BE2C (cell line): Measurements from ENCODE around the gene SPATA31D3.

Source experiments
- DNase-seq: peaks from one replicate; pipeline ENCODE4 v3.0.0-alpha.2; 2020
- H3K27me3 ChIP-seq: fragments of 250-450 bp; sonication (Bioruptor Pico); 2 replicates; pipeline ENCODE4 v1.5.1; 2020; ENCODE audit warnings: mild to moderate bottlenecking
- H3K36me3 ChIP-seq: fragments of 250-450 bp; sonication (Bioruptor Pico); 2 replicates; pipeline ENCODE4 v1.5.1; 2020; ENCODE audit warnings: mild to moderate bottlenecking
- H3K4me1 ChIP-seq: fragments of 250-450 bp; sonication (Bioruptor Pico); 2 replicates; pipeline ENCODE4 v1.5.1; 2020
- H3K4me3 ChIP-seq: 2 replicates; pipeline ENCODE4 v1.5.1; 2011; ENCODE audit warnings: low read depth, low read length
- H3K9me3 ChIP-seq: fragments of 250-450 bp; sonication (Bioruptor Pico); 2 replicates; pipeline ENCODE4 v1.5.1; 2020
- TF ChIP-seq, protein P1 (sequence below): IDR thresholded peaks from 2 replicates; pipeline ENCODE4 v1.5.1; 2012; ENCODE audit warnings: mild to moderate bottlenecking, low read depth, low read length

The SPATA31D3 gene

DNA sequence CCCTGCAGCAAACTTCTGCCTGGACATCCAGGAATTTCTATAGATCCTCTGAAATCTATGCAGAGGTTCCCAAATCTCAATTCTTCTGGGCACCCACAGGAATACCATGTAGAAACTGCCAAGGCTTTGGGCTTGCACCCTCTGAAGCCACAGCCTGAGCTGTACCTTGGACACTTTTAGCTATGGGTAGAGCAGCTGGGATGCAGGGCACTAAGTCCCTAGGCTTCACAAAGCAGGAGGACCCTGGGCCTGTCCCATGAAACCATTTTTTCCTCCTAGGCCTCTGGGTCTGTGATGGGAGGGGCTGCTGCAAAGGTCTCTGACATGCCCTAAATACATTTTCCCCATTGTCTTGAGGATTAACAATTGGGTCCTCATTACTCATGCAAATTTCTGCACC, 12.3 kb downstream of the SPATA31D3 start:
- H3K4me3 ChIP-seq = no peak overlapping the region
- H3K9me3 ChIP-seq = no peaks in the 10 kb centered on the region
- TF ChIP-seq, protein P1, sequence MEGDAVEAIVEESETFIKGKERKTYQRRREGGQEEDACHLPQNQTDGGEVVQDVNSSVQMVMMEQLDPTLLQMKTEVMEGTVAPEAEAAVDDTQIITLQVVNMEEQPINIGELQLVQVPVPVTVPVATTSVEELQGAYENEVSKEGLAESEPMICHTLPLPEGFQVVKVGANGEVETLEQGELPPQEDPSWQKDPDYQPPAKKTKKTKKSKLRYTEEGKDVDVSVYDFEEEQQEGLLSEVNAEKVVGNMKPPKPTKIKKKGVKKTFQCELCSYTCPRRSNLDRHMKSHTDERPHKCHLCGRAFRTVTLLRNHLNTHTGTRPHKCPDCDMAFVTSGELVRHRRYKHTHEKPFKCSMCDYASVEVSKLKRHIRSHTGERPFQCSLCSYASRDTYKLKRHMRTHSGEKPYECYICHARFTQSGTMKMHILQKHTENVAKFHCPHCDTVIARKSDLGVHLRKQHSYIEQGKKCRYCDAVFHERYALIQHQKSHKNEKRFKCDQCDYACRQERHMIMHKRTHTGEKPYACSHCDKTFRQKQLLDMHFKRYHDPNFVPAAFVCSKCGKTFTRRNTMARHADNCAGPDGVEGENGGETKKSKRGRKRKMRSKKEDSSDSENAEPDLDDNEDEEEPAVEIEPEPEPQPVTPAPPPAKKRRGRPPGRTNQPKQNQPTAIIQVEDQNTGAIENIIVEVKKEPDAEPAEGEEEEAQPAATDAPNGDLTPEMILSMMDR = no peak
- no peaks in the 10 kb centered on the region for H3K36me3 ChIP-seq
- H3K4me1 ChIP-seq = no peaks in the 10 kb centered on the region
- DNase-seq = no peak
- H3K27me3 ChIP-seq = no peaks in the 10 kb centered on the region

DNA sequence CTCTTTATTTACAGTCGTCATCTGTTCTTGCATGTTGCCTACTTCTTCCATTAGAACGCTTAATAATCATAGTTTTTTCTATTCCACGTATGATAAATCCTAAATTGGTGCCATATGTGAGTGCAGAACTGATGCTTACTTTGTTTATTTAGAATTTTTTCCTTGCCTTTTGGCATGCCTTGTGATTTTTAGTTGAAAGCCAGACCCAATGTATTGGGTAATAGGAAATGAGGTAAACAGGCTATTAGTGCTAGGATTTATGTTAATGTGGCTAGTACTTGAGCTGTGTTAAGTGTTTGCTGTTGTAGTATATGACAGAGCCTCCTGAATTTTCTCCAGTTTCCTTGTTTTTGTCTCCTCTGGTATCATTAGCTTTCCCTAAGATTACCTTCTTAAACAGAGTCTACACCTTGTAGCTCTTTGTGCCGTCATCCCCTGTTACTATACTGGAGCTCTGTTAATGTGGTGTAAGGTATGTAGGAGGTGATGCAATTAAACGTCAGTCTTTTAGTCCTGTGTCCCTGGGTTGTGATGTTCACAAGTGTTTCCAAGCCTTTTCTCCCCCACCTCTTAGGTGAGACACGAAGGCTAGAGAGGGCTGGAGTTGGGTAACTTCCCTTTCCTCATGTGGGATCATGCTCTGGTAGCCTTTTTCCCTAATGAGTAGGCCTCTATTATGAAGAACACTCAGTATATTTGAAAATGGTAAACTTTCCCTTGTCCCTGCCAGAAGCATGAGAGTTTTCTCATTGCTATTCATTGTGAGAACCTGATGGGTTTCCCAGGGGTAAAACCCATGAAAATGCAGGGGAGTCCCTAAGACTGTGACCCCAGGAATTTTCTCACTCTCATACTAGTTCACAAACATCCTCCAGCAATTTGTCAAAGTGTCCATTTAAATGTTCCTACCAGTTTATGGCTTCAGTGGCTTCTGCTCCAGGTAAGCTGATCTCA, 21.2 kb downstream of the SPATA31D3 start:
- Histone ChIP-seq H3K27me3 (no peaks in the 10 kb centered on the region), H3K36me3 (no peaks in the 10 kb centered on the region), H3K4me1 (no peaks in the 10 kb centered on the region), H3K4me3 (no peak overlapping the region), H3K9me3 (no peaks in the 10 kb centered on the region; the same call in 1 of the 2 replicates)
- TF ChIP-seq, protein P1 = no peak
- no peak for DNase-seq

DNA sequence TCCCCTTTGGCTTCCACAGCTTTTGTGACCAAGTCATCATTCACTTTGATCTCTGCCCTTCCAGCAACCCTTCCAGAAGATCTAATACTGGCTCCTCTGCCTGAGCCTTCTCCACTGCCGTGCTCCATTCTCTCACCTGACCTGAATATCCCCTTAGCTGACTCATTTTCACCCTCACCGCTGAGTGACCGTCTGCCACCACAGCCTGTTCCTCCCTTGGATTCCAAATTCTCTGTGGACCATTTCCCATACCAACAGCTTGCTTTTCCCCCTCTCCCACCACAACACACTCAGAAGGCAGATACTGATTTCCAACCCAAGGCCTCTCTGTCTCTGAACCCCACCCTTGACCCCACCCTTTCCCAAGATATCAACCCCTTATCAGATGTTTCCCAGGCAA, 24.7 kb downstream of the SPATA31D3 start:
- no peak for DNase-seq
- Histone ChIP-seq H3K4me3 (no peak overlapping the region), H3K36me3 (no peaks in the 10 kb centered on the region), H3K9me3 (no peaks in the 10 kb centered on the region; the same call in 1 of the 2 replicates), H3K4me1 (no peaks in the 10 kb centered on the region), H3K27me3 (no peaks in the 10 kb centered on the region)
- TF ChIP-seq, protein P1 = no peak

DNA sequence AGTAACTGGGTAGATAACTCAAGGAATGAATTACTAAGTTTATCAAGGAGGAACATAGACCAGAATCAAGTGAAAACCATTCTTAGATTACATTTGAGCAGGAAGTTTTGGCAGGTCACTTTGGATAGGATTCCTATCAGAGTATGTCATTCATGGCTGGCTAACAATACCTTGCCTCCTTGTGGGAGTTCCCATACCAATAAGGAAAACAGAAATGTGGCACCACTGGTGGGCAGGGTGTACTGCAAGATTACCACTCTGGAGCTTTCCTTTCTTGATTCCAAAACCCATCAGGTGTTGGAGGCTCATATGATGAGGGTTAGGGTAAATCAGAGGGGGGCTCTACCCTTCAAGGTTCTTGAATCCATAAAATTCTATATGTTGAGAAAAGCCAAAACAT, 26.7 kb downstream of the SPATA31D3 start:
- TF ChIP-seq, protein P1 = no peak
- H3K9me3 ChIP-seq = no peaks in the 10 kb centered on the region; the same call in 1 of the 2 replicates
- H3K4me3 ChIP-seq = no peak overlapping the region
- H3K27me3 ChIP-seq = no peaks in the 10 kb centered on the region
- no peaks in the 10 kb centered on the region for H3K4me1 ChIP-seq
- no peaks in the 10 kb centered on the region for H3K36me3 ChIP-seq
- DNase-seq = no peak

DNA sequence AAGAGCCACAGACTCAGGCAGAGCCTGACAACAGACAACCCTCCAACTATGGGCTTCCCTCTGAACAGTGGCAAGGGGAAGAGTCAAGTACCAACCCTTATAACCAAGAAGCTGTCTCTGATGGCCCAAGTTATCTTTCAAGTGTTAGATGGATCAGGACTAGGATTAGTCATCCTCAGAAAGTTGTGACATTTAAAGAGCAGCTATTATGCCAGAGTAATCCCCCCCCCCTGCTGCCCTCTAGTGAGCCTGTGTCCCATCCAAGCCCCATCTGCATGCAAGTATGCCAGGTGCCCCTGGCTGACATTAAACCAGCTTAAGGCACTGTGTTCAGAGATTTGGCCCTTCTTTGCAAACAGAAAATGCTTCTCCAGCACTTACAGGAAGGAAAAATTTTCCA, 28.4 kb downstream of the SPATA31D3 start:
- Histone ChIP-seq H3K27me3 (no peaks in the 10 kb centered on the region), H3K4me3 (no peak overlapping the region), H3K4me1 (no peaks in the 10 kb centered on the region), H3K36me3 (no peaks in the 10 kb centered on the region), H3K9me3 (no peaks in the 10 kb centered on the region; the same call in 1 of the 2 replicates)
- TF ChIP-seq, protein P1 = no peak
- no peak for DNase-seq

DNA sequence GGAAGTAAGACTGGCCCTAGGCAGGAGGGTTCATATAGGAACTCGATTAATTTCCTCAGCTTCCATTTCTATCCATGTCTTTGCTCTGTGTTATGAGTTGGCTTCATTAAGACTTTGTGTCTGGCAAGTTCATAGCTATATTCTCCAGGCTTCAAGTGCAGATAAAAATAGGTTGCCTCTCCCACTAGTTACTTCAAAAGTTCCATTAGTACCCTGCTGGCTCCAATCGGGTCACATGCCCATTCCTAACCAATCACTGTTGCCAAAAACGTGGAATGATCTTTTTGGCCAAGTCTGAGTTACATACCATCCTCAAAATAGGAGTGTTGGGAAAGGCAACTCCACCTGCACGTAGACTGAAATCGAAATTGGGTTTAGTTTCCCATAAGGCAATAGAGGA, 31.5 kb downstream of the SPATA31D3 start:
- H3K4me3 ChIP-seq = no peak overlapping the region
- no peaks in the 10 kb centered on the region for H3K36me3 ChIP-seq
- H3K9me3 ChIP-seq = no peaks in the 10 kb centered on the region
- TF ChIP-seq, protein P1 = no peak
- H3K27me3 ChIP-seq = no peaks in the 10 kb centered on the region
- no peak for DNase-seq
- H3K4me1 ChIP-seq = no peaks in the 10 kb centered on the region
